C1 segment of cervical spinal cord (tissue), 14 donors: Measurements from ENCODE around the gene DSG3.

ENCODE experiments used
- DNase-seq, 14 donors: peaks; one replicate each; lab custom pipeline; 2025; lab: John Stamatoyannopoulos, UW

Gene DSG3, protein sequence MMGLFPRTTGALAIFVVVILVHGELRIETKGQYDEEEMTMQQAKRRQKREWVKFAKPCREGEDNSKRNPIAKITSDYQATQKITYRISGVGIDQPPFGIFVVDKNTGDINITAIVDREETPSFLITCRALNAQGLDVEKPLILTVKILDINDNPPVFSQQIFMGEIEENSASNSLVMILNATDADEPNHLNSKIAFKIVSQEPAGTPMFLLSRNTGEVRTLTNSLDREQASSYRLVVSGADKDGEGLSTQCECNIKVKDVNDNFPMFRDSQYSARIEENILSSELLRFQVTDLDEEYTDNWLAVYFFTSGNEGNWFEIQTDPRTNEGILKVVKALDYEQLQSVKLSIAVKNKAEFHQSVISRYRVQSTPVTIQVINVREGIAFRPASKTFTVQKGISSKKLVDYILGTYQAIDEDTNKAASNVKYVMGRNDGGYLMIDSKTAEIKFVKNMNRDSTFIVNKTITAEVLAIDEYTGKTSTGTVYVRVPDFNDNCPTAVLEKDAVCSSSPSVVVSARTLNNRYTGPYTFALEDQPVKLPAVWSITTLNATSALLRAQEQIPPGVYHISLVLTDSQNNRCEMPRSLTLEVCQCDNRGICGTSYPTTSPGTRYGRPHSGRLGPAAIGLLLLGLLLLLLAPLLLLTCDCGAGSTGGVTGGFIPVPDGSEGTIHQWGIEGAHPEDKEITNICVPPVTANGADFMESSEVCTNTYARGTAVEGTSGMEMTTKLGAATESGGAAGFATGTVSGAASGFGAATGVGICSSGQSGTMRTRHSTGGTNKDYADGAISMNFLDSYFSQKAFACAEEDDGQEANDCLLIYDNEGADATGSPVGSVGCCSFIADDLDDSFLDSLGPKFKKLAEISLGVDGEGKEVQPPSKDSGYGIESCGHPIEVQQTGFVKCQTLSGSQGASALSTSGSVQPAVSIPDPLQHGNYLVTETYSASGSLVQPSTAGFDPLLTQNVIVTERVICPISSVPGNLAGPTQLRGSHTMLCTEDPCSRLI

DNA sequence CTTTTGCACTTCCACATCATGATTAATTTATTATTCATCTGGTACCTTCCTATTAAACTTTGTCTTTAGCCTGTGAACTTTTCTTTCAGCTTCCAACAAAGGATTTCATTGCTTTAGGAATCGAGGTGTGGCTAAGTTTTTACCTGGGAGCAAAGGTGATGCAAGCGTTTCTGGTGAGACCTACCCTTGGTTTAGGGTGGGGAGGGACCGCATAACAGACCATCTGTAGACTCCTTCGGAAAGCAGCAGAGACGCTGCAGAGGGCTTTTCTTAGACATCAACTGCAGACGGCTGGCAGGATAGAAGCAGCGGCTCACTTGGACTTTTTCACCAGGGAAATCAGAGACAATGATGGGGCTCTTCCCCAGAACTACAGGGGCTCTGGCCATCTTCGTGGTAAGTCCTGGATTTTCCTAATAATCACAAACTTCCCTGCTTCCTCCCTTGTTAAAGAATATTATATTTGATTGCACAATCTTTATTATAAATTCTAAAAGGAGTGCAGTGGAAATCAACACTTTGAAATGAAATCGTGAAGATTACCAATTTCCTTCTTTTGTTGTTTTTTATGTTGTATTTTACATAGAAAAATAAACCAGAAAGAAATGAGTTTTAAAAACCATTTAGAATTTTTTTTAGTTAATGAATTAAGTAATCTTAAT is at the start of gene DSG3:
DSG3 (plus strand) TSS at position 212 of the 662 bp plus-strand sequence; CDS start at position 349, 137 bp downstream.
- no peak for DNase-seq

DNA sequence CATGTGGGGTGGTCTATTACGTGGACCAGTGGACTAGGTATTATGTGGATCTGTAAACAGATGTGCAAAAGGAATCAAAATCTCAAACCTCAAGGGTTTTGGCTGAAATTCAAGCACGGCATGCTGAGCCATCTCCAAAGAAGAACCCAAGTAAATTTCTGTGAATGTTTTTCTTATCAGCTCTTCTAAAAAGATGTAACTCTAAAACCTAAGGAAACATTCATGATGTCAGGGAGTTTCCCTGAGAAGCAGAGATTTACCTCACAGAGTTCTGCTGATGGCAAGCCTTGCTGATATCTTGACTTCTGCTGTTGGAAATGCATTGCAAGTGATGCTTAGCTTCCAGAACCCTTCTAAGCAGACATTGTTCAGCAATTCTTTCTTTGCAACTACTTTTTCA is 49.4 kb upstream of the DSG3 start:
- DNase-seq: no peak

DNA sequence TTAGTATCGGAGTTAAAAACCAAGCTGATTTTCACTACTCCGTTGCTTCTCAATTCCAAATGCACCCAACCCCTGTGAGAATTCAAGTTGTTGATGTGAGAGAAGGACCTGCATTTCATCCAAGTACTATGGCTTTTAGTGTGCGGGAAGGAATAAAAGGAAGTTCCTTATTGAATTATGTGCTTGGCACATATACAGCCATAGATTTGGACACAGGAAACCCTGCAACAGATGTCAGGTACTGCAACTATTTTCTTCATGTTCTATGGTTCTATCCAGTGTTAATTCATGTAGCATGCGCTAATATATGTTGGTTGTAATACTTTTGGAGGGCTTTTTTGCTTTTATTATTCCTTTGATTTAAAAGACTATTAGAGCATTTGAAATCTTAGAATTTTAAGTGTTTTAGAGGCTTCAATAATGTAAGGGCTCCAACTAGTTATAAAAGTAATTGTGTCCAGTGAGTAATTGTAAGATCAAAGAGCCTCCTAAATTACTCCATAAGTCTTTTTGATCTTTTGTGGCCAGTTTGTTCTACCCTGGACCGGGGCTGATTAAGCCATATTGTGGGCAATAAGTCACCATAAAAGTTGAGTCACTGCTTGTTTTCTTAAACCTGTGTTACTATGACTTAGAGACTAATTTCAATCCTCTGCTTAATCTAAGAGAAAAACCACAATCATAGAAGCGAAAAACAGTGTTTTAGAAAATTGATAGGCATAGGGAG is 48.1 kb upstream of the DSG3 start:
- DNase-seq: no peak

DNA sequence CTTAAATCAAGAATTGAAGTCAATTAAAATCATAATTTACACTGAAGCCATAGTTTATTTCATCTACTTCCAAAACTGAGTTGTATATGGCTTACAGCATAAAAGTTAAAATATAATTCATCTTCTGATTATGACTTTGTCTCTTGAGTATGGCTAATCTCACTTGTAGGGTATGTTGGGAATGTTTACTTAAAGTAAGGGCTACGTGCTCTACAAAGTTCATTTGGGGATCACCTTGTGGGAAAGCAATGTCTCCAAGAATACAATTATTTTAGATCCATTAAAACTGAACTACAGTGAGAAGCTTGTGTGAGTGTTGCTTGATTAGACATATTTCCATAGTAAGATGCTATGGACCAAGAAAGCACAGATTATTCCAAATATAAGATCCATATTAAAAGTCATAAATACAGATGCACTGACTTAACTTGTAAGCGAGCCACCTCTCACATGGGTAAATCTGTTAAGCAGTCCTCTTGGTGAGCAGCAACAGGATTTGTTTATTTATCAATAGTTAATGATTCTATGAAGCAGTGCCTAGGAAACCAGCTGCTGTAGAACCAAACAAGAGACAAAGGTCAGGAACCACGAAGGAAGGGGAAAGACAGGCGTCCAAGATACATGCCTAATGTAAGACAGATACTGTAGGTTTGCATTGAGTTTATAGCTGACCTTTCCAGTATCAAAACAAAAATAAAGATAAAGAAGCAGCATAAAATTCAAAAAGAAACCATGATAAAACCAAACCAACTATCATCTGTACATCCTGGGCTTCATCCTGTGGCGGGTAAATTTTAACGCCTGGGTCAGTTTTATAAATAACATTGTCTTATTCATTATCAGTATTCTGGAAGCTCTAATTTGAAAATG is 46.1 kb upstream of the DSG3 start:
- no peak for DNase-seq

DNA sequence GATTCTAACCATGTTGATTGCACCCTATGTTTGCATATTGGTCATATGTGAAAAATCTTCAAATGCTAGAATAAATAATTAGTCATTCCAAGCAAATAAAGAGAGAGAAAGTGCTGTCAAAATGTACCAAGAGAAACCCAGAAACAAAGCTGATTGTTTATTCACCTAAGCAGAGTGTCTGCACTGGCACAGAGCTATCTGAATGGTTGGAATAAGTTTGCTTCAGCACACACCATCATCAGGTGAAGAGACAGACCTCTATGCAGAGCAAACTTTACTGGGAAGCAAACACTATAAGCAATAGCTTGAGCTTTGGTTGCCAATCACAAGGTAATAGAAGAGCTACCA is 45.5 kb upstream of the DSG3 start:
- DNase-seq: no peak

DNA sequence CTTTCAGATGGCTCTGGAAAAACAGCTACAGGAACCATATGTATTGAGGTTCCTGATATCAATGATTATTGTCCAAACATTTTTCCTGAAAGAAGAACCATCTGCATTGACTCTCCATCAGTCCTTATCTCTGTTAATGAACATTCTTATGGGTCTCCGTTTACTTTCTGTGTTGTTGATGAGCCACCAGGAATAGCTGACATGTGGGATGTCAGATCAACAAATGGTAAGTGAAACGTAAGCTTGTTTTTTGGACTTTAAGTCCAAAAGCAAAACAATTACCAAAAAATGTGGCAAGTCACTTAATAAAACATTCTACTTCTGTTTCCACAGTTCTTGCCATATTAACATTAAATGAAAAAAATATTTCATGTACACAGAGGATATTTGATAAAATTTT is 44.1 kb upstream of the DSG3 start:
- no peak for DNase-seq

DNA sequence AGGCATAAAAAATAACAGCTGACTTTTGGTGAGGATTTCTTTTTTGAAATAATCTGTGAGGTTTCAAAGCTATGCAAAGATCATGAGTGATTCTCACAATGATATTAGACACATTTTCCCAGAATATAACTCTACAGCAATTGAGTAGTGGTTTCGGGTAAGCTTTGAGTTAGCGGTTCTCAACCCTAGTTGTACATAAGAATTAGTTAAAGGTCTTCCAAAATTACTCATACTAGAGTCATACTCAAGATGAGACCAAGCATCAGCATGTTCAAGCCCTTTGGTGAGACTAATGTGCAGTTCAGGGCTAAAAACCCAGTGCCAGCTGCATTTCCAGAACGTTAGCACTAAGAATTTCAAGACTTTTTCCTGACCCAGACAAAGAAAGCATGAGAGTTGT is 39.9 kb upstream of the DSG3 start:
- no peak for DNase-seq

DNA sequence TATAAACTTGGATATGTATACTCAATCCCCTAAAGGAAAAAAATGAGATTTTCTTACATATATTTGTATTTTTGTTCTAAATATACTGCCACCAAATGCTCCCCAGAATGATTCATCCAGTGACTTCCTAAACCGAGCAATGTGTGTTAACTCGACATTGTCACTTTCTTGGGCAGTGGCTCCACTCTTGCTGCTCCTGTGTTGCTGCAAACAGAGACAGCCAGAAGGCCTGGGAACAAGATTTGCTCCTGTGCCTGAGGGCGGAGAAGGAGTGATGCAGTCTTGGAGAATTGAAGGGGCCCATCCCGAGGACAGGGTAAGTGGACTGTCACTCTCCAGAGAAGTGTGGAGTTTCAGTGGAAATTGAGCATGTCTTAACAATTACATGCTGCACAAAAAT is 38.3 kb upstream of the DSG3 start:
- no peak for DNase-seq

DNA sequence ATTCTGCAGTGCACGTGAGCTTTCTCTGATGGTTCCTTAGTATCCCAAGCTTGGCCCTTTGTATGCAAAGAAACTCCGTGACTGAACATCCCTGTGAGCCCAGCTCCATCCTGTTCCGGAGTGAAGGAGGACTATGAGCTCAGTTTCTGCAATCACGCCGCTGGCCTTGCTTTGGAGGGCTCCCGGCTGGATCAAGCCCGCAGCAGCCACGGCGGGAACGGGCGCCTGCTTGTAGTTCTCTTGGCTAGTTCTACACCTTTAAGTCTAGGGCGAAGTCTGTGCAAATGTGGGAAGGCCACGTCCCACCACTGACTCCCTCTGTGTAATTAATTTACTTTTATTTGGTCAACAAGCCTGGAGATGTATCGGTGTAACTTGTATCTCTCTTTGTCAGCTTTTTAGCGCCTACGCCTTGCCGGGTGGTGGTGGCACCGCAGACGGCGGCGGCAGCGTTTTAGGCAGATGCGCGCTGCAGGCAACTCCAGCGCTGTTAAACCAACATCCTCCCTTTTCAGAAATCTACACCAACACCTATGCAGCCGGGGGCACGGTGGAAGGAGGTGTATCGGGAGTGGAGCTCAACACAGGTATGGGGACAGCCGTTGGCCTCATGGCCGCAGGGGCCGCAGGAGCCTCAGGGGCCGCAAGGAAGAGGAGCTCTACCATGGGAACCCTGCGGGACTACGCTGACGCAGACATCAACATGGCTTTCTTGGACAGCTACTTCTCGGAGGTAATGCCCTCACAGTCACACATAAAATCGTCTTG is 36.6 kb upstream of the DSG3 start:
- DNase-seq: no peak

DNA sequence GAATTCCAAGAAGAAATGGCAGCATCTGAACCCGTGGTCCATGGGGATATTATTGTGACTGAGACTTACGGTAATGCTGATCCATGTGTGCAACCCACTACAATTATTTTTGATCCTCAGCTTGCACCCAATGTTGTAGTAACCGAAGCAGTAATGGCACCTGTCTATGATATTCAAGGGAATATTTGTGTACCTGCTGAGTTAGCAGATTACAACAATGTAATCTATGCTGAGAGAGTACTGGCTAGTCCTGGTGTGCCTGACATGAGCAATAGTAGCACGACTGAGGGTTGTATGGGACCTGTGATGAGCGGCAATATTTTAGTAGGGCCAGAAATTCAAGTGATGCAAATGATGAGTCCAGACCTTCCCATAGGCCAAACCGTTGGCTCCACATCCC is 34.4 kb upstream of the DSG3 start:
- no peak for DNase-seq

DNA sequence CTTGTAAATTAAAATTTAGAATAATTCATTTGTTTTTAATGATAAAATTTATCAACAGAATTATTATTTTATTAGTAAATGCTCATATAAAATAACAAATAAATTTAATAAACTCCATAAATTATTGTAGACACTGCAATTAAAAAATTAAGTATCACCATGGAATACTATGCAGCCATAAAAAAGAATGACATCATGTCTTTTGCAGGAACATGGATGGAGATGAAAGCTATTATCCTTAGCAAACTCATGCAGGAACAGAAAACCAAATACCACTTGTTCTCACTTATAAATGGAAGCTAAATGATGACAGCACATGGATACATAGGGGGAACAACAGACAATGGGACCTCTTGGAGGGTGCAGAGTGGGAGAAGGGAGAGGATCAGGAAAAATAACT is 29.7 kb upstream of the DSG3 start:
- DNase-seq: no peak

DNA sequence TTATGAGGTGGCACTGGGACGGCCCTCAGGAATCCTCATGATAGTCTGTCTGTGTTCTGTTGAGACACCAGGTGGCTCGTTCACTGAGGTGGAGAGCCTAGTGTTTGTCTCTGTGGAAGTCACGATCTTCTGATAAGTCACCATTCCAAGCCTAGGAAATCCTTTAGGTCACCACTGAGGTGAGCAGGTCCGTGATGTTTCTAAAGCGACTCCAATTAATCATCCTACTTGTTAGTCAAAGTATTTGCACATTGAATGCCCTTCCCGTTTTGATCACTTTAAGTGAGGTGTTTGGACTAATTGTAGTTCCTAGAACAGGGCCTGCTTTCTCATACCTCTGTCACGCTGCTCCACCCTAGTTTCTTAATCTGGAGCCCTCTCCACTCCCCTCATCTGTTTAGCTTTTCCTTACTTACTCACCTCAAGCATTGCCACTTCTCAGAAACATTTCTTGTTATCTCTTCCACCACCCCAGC is 28.0 kb upstream of the DSG3 start:
- DNase-seq: no peak

DNA sequence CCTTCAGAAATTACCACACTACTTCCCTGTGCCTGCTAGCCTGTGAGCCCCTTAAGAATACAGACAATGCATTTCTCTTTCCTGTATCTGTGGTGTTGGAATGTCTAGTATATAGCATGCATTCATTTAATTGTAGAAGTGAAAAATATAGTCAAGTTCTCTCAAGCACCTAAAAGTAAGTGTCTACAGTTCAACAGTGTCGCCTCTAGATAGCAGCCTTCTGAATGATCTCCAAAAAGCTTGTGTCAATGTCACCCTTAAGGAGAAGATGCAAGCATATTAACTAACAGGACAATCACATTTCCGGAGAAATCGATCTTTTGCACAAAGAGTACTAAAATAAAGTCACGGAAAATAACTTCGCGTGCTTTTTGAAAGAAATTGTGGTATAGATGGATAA is 27.5 kb upstream of the DSG3 start:
- no peak for DNase-seq

DNA sequence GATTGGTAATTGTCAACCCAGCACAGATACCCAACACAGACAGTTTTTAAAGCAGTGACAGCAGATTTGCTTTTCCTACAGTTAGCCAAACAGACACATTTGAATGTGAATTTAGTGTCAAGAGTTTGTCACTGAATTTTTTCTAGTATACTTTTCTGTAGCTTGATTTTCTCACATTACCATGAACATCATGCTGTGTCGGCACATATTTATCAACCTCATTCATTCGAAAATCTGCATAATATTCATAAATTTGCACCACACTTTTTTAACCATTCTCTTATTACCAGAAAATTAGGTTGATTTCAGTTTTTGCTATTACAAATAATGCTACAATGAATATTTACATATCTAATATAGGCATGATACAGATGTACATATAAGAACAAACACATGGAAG is 27.0 kb upstream of the DSG3 start:
- no peak for DNase-seq

DNA sequence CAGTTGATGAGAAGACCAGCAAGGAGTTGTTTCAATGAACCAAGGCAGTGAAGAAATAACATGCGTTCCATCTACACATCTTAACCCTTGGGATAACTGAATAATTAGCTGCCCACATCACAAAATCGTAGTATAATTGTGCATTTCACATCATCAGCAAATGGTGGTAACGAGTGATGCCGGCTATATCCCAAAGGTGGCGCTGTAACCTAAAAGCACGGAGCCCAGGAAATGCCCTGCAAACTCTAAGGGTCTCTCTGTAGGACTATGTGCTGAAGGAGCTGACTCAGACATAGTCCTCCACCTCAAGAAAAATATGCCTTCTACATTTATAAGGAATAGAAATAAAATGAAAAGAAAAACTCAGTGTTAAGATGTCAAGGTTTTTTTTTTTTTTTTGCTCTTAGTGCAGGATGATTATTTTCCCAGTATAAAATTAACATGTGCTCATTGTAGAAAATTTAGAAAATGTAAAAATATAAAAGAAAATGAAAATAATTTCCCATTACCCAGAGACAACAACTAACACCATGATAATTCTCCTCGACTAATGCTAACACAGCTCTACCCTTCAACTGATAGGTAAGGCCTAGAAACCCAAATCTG is 23.1 kb upstream of the DSG3 start:
- no peak for DNase-seq

DNA sequence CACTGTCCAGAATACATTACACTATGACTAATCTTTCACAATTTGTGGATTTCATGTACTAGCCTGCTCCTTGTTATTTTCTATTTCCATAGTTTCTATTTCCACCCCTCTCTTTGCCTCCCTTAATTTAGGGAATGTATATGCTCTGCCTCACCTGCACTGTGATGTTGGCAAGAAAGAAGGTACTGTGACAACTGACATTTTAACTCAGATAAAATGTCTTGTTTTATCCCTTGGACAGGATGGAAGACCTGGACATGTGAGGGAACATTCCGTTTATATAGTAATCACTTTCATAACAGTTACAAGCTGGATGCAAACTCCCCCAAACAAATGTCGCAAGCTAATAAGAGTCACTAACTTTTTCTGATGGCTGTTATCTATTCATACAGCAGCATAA is 21.5 kb upstream of the DSG3 start:
- no peak for DNase-seq

DNA sequence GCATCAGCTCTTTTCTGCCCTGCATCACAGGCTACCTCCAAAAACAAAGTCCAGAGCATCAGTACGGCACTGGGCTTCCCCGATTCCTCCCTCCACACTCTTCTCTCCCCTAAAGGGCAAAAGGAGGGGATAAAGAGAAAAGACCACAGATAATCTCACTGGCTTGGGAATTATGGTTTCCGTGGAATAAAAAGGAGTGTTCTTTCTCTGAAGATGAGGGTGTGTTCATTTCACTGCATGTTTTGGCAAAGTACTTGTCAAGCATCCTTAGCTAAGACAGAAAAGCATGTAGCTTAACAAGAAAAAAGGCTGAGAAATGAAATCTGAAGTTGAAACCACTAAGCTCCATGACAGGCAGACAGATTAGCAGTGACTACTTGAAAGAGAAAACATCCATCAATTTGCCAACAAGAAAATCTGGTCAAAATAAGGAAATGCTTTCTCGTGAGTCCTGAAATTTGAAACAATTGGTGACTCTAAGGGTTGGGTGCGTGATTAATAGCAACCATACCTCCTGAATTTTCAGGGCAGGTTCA is 20.6 kb upstream of the DSG3 start:
- no peak for DNase-seq

DNA sequence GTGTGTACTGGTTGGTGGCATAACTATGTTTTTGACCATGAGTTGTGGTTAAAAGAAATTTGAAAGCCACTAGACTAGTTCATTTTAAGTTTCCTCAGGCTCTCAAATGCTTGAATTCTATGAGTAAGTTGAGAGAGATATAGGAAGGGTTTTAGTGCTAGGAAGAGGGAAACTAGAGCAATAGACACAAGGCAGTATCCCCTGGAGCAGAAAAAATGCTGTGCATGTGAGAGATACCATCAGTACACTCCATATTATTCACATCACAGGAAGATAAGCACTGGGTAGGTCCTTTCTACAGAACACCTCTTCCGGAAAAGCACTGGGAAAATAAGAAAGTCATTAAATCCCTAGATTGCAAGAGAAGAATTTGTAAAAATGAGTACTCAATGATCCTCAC is 19.3 kb upstream of the DSG3 start:
- no peak for DNase-seq

DNA sequence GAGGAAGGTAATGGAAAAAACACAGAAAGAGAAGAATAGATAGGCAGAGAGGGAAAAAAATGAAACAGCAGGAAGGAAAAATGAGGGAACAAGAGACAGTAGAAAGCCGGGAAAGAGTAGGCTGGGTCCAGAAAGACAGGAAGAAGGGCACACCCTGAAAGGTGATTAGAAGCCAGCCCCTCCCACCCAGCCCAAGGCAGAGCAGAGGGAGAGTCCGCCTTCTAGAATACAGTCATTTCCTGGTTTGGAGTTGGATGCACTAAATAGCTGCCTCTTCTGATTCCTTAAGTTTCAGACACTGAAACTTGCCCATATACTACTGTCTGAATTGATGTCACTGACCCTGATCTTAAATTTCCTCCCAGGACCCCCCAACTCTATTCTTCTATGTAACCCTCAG is 17.9 kb upstream of the DSG3 start:
- no peak for DNase-seq
